VCaP (cell line): ENCODE measurements around the gene TAS2R60.
"Not testable (repeated sequence)": the region's sequence is repeated elsewhere in the genome, so short reads cannot be mapped to it uniquely, and the experiment has no call there.

ENCODE experiments used
- H3K27ac ChIP-seq: fragments of 450-650 bp; 2 replicates; pipeline ENCODE4 v1.5.1; 2017
- TF ChIP-seq, protein P1 (sequence below): fragments of 450-650 bp; conservative IDR thresholded peaks from 2 replicates; pipeline ENCODE4 v1.5.1; 2017; ENCODE audit warnings: mild to moderate bottlenecking, moderate library complexity

The TAS2R60 gene

DNA sequence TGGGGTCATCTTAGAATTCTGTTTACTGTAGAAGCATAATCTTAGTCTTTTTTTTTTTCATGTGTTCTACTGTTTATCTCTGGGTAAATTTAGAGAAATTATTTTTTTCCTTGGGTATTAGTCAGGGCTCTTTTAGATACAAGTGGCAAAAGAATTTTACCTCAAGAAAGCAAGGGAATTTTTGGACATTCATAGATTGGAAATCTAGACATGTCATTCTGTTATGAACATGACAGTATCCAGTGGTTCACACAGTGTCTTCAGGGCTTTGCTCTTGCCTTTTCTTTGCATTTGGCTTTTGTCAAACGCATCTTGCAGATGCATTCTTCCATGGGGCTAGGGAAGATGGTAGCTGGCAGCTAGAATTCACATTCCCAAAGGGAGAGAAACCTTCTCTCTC, 20.7 kb downstream of the TAS2R60 start:
- H3K27ac ChIP-seq: no peak overlapping the region
- TF ChIP-seq, protein P1, sequence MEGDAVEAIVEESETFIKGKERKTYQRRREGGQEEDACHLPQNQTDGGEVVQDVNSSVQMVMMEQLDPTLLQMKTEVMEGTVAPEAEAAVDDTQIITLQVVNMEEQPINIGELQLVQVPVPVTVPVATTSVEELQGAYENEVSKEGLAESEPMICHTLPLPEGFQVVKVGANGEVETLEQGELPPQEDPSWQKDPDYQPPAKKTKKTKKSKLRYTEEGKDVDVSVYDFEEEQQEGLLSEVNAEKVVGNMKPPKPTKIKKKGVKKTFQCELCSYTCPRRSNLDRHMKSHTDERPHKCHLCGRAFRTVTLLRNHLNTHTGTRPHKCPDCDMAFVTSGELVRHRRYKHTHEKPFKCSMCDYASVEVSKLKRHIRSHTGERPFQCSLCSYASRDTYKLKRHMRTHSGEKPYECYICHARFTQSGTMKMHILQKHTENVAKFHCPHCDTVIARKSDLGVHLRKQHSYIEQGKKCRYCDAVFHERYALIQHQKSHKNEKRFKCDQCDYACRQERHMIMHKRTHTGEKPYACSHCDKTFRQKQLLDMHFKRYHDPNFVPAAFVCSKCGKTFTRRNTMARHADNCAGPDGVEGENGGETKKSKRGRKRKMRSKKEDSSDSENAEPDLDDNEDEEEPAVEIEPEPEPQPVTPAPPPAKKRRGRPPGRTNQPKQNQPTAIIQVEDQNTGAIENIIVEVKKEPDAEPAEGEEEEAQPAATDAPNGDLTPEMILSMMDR: no peak

DNA sequence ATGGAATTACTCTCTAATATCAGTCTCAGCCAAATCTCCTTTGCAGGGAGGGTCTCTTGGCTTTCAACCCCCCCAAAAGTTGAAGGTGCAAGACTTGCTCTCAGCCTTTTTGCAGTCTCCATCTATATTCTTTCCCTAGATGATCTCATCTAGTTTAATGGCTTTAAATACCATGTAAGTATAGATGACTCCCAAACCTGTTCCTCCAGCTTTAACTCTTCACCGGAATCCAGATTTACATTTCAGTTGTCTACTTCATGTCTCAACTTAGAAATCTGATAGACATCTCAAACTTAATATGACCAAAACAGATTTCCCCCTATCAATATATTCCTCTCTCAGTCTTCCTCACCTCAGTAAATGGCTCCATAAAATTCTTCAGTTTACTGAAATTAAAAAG, 24.5 kb downstream of the TAS2R60 start:
- TF ChIP-seq, protein P1: no peak
- H3K27ac ChIP-seq: no peak overlapping the region

DNA sequence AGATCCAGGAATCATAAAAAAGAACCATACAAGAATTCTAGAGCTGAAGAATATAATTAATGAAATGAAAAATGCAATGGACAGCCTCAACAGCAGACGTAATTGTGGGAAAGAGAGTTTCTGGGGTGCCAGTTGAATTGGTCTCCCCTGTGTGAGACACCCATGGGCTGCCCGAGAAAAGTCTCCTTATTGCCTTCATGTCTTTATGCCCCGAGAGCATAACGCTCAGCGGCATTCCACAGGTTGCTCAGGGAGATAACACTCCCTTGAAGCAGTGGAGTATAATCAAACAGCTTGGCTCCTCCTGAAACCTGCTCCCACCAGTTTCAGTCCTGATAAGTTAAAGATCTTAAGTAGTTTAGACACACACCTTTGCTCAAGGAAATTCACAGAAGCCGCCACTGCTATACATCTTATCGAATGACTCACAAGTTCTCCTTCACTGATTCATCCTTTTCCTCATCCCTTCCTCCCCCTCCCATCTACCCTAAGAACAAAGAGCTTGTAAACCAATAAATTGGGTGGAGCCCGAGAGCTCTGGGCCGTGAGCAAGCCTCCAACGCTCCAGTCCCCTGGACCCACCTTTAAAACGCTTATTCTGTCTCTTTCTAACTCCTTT, 28.9 kb downstream of the TAS2R60 start:
- H3K27ac ChIP-seq: not testable (repeated sequence)

- H3K27ac ChIP-seq: no peak within 1 kb of the TSS
- TF ChIP-seq, protein P1: no peak
Observed at GRCh38 chr7:143477501-143478150, 34.4 kb downstream of the TAS2R60 start, which contains the start of gene TAS2R41. TSS of gene TAS2R41 (plus strand) at chr7:143477873. CDS start at chr7:143477873, 0 bp downstream.

- TF ChIP-seq, protein P1: no peak
- H3K27ac ChIP-seq: no peak overlapping the region
Observed at GRCh38 chr7:143479055-143479766, 36.0 kb downstream of the TAS2R60 start.

DNA sequence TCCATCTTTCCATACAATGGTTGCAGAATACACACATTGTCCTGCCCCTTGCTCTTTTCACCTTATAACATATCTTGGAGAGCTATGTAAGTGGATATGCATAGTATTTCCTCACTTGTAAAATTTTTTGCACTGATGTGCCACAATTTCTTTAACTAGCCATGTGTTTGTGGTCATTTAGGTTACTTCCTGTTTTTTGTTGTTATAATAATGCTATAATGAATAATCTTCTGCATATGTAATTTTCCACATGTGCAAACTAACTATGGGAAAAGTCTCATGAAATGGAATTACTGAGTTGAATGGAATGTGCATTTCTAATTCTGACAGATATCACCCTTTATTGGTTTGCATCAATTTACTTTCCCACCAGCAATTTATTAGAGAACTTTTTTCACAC, 37.2 kb downstream of the TAS2R60 start:
- no peak overlapping the region for H3K27ac ChIP-seq
- TF ChIP-seq, protein P1: no peak

- TF ChIP-seq, protein P1: no peak
- no peak overlapping the region for H3K27ac ChIP-seq
Observed at GRCh38 chr7:143484119-143484518, 40.9 kb downstream of the TAS2R60 start.
